Measurements from ENCODE around the gene FOXD1.

- no peak for TF ChIP-seq BHLHE40 (IDR thresholded peaks at IDR 0.05; ENCODE audit: low read depth, low read length)
- TF ChIP-seq POLR2A (IDR thresholded peaks at IDR 0.05; ENCODE audit: low read depth, low read length) = no peak
- TF ChIP-seq CTCF (conservative IDR thresholded peaks at IDR 0.05; ENCODE audit: low read depth, low read length) = no peak
- TF ChIP-seq USF2 (IDR thresholded peaks at IDR 0.05; ENCODE audit: low read depth, low read length) = no peak
- no peak for TF ChIP-seq RFX5 (IDR thresholded peaks at IDR 0.05; ENCODE audit: low read depth, low read length)
These were observed 40.2 kb upstream of the FOXD1 start for GRCh38 chr5:73488806-73489205.

Measured in IMR-90 (cell line).